ENCODE data around the gene TSC22D3.

The TSC22D3 gene

DNA sequence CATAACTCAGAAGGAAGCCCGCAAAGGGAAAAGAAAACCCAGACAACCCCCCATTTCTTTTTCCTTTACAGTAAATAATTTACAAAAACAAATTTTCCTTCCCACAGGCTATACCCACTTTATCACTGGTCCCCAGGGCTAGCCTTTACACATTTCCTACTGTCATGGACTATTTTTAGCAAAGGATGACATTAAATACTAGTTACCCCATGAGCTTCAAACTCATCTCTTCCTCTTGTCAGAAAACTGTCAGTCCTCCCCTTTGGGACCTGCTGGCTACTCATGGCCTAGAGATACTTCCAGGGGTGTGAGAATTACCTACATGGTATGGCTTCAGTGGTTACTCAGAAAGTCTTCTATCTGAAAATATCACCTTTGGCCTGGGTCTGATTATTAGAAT lies 11.9 kb downstream of the TSC22D3 start:
- DNase-seq (ENCODE audit: low read depth, low spot score), result no peak
- H3K27ac ChIP-seq, result no peak overlapping the region

DNA sequence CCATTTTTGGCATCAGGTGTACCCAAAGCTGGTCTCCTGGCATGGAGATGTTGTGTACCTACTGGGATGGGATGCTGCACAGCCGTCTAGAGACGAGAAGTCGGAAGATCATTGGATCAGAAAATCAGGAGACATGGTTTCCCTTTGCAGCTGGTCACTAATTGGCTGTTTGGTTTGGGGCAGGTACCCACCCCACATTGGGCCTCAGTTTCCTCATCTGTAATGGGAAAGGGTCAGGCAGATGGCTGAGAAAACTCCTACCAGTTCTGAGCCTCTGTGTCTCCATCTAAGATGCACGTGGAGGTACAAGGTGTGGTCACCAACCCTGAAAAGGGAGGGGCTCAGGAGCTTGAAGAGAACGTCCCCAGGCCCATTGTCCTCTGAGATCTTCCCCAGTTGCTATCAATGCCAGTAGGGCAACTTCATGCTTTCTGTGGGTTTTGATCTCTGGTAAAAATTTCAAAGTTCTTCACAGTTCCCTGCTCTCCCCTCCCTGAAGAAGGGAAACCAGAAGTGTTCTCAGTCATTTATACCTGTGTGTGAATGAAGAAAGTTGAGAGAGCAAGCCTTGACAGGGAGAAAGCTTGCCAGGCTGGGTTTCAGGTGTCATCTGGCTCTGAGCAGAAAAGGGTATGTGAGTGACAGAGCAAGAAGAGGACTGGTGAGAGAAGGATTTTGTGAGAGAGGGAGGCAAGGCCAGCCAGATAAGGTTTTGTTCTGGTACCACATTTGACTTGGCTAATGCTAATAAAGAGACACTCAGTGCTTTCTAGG lies 15.1 kb downstream of the TSC22D3 start:
- H3K27ac ChIP-seq, result no peak overlapping the region
- no peak for DNase-seq (ENCODE audit: low read depth, low spot score)

DNA sequence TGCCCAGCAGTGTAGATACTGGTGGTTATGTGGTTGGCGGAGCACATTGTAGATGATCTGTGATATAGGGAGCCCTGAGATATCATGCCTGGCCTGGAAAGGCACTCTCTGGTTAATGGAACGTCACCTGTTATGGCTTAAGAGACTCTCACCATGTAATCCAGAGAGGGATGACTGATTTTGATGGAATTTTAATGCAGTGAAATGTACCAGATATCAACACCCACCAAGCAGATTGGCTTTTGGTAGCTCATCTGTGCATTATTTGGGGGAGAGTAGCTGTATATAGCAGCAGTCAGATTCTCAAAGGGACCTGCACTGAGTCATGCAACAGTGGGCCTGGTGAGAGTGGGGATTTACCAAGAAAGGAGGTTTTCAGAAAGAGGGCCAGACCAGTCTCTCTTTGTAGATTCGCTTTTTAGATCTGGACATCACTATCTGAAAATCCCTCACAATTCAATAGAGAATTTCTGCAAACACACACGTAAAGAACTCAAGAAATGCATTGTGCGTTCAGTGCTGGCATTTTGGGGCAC lies 17.3 kb downstream of the TSC22D3 start:
- H3K27ac ChIP-seq, result no peak overlapping the region

DNA sequence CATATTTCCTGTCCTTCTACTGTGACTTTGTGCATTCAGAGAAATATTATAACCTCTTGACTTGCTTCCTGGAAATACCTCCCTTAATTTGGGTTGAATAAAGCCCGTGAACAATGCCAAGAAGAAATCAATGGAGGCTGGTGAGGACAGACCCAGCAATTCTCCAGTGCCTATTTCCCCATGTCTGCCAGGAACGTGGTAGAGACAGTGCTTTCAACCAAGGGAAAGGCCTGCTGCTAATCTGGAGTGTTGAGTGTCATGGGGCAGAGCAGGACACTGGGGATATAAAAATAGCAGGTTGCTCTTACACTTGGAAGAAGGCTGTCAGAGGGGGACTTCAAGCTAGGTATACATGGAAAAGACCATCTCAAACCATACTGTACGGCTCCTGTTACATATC lies 19.9 kb downstream of the TSC22D3 start:
- H3K27ac ChIP-seq, result no peak overlapping the region
- no peak for DNase-seq (ENCODE audit: low read depth, low spot score)

More for the DNA sequence above, 17.3 kb downstream of the TSC22D3 start:
- no peak for DNase-seq (ENCODE audit: low read depth, low spot score)

DNA sequence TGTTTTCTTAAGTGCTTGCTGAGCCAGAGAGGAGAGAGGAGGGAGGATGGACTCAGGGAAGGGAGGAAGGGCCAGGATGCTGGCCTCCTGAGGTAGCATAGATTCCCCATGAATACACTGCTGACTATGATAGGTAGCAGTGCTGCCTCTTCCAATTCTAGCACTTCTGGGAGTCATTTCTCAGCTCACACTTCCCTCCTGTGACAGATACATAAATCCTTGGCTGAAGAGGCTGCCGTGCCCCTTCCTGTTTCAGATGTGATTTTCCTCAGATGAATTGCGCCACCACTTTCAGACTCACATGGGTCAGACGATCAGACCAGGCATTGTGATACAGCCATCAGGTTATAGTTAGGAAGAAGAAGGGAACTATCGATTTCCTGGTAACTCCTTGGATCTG lies 22.4 kb downstream of the TSC22D3 start:
- no peak for DNase-seq (ENCODE audit: low read depth, low spot score)
- H3K27ac ChIP-seq, result no peak overlapping the region

DNA sequence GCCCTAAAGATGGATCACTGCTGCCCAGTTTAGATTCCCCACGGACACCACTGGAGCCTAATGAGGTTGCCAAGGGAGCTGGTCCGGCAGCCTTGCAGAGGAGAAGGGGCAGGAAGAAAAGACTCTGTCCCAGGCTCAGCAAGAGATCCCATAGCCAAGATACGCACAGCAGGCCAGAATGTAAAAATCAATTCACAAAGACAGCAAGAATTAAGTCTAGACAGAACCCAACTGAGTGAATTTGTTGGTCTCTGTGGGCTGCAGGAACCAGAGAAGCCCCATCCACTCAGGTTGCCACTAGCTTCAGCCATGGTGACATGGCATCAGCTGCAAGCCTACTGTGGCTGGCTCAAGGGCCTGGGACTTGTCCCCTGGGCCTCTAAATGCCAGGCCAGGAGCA lies 22.9 kb downstream of the TSC22D3 start:
- DNase-seq (ENCODE audit: low read depth, low spot score), result no peak
- H3K27ac ChIP-seq, result no peak overlapping the region

DNA sequence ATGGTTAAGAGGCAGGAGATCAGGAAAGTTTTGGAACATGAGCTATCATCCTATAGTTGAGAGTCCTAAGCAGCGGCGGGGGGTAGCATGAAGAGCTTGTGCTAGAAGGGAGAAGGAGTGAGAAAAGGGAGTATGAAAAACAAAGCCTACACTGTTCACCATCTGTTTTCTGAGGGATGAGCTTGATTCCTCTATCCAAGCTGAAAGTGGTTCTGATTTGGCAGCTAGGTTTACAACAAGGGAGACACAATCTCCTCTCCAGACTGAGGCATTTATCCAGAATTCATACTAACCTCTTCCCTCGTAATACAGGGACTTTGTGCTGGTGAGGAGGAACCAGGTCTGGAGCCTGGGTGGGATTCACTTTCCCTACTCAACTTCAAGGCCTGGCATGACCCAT lies 23.5 kb downstream of the TSC22D3 start:
- DNase-seq (ENCODE audit: low read depth, low spot score), result no peak
- H3K27ac ChIP-seq, result no peak overlapping the region

DNA sequence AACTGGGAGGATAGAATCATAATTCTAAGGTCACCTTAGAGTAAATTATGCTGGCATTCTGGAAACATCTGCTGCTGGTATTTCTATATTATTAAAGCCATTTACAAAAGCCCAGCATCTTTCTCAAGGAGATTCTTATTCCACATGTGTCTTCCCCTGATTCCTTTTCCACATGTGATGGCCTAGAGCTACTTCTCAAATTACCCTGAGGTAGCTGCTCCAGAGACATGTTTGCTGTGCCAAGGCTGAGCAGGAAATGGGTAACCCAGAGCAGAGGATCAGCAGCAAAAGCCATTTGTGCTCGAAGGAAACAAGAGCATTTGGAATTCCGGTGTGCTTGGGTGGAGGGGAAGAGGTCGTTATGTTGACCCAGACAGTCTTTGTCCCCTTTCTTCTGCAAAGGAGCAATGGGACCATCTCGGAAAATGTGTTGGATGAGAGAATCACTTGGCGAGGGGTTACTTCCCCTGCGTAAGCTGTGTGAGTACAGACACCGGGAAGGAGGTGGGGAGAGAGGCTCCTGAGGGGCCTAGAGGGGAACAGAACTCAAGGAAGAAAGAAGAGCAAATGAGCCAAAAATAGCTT lies 24.6 kb downstream of the TSC22D3 start:
- DNase-seq (ENCODE audit: low read depth, low spot score), result no peak
- H3K27ac ChIP-seq, result no peak overlapping the region

DNA sequence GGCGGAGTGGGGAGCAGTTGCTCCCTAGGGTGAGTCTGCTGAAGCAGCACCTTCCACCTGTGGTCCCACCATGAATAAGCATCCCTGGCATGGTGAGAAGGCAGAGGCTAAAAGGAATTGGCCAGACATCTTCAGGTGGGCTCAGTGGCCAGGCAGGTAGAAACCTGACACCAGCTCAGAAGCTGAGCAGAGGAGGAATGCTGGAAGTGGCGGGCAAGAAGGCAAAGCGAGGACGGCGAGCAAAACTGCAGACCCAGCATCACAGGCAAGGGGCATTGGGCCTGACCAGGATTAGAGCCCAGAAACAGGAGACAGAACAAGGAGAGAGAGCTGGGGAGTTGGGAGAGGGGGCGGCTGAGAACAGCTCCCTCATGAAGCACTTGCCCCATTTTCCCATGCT lies 25.3 kb downstream of the TSC22D3 start:
- DNase-seq (ENCODE audit: low read depth, low spot score), result no peak
- H3K27ac ChIP-seq, result no peak overlapping the region

DNA sequence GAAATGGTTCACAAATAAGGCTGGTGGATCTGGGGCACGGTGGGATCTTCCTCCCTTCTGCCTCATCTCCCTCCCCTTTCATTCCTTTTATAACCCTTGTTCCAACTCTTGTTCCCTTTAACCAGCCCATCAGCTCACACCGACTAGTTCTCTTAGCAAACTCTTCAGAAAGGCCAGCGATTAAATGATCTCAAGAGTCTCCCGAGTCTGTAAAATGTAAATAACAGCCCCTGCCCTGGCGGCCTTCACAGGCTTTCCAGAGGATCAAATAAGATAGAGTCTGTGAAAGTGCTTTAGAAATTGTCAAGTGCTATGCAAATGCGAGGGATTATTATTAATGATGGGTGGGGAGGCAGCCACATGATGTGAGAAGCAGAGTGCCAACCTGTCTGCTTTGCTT lies 27.1 kb downstream of the TSC22D3 start:
- DNase-seq (ENCODE audit: low read depth, low spot score), result no peak
- peak overlapping the region; percentile 70 for H3K27ac ChIP-seq

DNA sequence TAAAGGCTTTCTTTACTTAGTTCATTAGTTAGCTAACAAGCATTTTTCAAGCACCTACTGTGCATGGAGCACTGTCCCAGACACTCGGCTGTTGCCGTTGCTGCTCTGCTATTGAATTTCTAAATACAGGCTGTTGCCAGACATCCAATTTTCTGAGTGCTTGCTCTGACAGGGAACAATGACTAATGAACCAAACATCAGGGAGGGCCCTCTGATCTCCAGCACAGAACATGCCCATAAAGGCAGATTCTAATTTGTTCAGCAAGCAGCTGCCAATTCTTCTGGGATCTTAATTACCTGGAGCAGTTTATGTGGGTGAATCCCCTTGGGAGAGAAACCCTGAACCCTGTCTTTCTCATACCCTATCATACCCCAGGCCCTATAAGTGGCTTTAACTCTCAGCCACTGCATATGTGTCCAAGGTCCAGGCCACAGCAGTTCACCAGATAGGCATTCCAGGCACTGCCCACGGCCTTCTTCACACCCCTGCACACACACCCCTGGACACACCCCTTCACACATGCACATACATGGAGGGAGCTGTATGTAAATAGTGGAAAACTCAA lies 27.9 kb downstream of the TSC22D3 start:
- no peak for DNase-seq (ENCODE audit: low read depth, low spot score)
- H3K27ac ChIP-seq, result peak overlapping the region; percentile 70

DNA sequence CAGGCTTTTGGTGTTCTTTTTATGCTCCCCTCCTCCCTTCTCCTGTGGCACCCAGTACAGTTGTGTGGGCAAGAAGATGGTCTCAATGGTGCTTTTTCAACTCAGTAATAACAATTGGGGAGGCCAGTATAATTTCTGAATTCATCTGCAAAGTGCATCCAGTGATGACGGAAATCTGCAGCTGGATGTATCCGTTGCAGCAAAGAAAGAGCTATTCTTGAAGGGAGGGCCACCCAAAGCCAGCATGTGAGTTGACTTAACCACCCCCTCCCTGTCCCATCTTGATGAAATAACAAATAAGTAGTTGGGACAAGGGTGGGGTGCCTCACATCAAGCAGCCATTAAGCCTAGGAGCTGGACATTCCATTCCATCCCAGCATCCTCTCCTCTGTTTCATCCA lies 30.7 kb downstream of the TSC22D3 start:
- DNase-seq (ENCODE audit: low read depth, low spot score), result no peak
- no peak overlapping the region for H3K27ac ChIP-seq

DNA sequence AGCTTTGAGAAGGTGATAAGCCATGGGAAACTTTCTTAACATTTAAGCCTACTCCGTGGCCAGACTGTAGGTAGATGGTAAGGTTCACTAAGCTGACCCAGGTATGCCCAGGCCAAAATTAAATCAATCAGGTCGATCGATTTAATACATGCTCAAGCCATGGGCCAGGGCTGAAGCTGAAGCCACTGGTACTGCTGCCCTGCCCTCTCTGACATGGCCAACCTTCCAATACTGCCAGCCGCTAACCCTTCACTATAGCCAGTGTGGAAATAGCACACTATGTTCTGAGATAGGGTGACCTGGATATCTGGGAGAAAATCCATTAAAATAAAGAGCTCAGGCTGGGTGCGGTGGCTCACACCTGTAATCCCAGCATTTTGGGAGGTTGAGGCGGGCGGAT lies 31.6 kb downstream of the TSC22D3 start:
- no peak overlapping the region for H3K27ac ChIP-seq
- no peak for DNase-seq (ENCODE audit: low read depth, low spot score)

DNA sequence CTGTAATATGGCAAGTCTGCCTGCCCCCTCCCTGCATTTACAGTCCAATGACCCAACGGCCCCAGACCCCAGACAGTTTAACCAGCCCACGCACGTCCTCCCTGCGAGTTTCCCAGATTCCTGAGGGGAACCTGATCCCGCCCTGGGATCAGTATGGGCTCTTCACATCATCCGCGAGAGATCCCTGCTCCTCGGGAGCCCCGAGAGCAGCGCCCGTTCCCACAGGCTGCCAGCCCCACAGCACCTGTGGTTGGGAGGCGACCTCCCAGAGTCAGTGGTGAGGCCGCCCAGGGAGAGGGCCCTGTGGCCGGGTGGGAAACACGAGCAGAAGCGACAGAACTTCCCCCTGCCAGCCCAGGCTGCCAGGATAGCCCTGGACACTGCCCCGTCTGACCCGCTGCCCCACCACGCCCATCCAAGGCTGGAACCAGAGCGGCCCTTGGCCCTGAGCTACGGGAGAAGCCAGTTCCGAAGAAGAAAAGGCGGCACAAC lies 32.8 kb downstream of the TSC22D3 start:
- H3K27ac ChIP-seq, result peak overlapping the region; percentile 63
- no peak for DNase-seq (ENCODE audit: low read depth, low spot score)

DNA sequence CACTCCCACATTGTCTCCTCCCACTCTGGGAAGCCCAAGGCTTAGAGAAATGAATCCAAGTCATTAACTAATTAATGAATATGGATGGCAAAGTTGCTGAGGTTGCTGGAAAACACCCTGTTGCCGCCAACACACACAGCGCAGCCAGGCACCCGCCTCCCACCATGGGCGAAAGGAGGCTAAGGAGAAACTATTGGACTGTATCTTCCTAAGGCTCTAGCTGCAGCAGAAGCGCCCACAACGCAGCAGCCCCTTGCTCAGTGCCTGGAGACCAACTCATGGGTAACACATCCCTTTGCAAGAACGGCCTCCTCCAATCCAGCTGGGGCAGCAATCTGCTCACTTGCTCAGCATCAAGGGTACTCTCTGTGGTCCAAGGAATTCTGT lies 34.2 kb downstream of the TSC22D3 start:
- DNase-seq (ENCODE audit: low read depth, low spot score), result no peak

DNA sequence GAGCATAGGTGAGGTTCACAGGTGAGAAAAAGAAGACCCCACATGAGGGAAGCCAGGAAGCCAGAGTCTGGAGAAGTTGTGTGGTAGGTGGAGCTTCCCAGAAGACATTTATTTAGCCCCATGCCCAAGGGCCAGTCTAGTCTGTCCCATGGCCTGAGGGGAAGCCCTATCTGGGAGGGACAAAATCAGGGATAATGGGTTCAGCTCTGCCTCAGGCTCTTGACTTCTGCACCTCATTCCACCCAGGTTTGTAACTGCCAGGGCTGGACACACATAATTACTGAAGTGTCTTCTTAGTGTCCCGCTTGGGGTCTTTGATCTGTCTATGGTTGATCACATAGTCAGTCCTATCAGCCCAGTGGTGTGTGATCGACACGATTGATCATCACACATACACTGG lies 36.0 kb downstream of the TSC22D3 start:
- H3K27ac ChIP-seq, result no peak overlapping the region
- DNase-seq (ENCODE audit: low read depth, low spot score), result no peak

More for the DNA sequence above, 34.2 kb downstream of the TSC22D3 start:
- peak overlapping the region; percentile 63 for H3K27ac ChIP-seq

DNA sequence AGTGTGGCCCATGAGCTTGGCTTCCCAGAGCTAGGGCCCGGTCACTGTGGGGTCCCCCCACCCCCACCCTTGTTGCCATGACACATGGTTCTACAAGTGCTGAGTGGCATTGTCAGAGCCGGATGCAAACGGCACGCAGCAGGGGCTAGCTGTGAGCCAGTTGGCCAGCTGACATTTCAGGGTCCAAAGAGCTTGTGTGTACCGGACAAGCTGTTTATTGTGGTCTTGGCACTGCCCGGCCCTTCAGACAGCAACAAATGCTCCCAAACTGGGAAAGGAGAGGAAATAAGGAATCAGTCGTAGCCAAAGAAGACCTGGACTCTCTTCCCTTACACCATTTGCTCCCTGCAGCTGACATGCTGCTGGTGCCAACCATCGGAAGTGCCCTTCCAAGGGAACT lies 36.8 kb downstream of the TSC22D3 start:
- no peak overlapping the region for H3K27ac ChIP-seq
- DNase-seq (ENCODE audit: low read depth, low spot score), result no peak

DNA sequence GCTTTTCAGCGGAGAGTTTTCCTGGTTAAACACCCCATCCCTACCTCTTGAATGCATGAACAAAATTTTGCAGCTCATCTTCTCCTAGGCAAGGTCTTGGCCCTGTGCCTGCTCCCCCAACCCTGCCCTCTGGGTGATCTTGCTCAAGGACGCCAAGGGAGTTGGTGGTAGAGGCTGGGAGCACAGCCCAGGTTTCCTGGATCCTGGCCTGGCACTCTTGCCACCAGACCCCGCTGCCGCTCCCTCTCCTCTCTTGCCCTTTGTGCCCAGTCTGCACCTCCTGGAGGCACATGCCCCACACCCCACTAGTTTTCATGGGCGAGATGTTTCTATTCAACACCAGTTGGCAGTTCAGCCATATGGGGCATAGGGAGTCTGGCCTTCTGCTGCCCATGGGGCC lies 37.3 kb downstream of the TSC22D3 start:
- no peak for DNase-seq (ENCODE audit: low read depth, low spot score)
- no peak overlapping the region for H3K27ac ChIP-seq

DNA sequence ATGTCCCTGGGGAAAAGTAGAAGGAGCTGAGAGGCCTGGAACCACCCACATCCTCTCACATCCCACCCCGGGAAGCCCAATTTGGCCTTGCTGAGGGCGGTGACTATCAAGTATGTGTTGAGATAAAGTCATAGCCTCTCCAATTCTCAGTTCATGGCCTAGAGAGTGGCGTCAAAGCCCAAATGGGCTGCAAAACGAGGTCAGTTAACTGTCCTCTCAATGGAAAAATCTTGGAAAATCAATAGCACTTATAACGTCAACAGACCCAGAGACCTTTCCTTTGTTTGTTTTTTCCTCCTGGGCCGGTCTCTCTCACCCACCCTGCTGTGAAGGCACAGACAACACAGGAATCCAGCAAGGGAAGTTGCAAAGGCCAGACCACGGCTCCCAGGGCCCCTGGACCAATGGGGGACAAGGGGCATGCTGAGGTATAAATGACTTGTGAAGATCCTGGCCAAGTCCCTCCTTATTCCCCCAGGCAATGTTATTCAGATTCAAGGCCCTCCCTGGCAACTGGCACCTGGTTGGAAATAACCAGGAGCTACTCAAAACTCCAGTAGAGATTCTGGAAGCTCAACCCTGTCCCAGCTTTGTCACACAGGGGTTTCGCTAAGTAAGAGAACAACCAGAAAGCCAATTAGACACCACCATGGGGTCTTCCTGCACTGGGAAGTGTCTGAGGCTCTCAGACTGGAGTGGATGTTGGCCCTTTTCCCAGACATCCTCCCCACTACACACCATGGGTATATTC lies 38.6 kb downstream of the TSC22D3 start:
- no peak for DNase-seq (ENCODE audit: low read depth, low spot score)
- H3K27ac ChIP-seq, result no peak overlapping the region

DNA sequence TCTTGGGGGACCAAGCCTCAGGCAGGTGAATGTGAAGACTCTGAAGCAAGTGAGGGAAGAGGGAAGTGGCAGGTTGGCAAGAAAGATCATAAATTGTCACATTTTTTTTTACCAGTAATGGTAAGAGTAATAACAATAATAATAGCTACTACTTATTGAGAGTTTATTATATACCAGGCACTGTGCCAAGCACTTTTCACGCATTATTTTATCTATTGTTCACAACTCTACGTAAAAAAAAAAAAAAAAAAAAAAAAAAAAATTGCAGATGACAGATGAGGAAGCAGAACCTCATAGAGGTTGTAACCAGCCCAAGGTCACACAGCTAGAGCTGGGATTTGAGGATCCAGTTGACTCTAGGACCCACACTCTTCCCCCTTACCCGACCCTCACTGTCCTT lies 40.9 kb downstream of the TSC22D3 start:
- H3K27ac ChIP-seq, result no peak overlapping the region
- no peak for DNase-seq (ENCODE audit: low read depth, low spot score)

DNA sequence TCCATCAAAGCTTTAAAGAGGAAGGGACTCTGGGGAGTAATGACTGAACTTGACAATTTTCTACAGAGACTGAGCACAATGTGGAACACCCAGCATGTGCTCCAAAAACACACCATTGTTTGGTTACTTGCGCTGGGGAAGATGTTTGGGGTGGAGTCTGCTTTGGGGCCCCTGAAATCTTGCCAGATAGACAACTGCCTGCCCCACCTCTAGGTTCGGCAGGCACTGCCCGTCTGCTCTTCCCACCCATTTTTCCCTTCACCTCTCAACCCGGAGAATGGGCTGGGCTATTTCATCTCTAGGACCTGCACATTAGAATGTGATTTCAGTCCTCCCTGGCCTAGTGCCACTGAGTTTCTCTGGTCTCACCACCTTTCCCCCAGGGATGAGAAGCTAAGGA lies 41.9 kb downstream of the TSC22D3 start:
- no peak for DNase-seq (ENCODE audit: low read depth, low spot score)
- H3K27ac ChIP-seq, result no peak overlapping the region

Measured in epithelial cell of prostate (primary cell).